Ascending aorta (tissue), 2 donors: ENCODE data around the gene ARID4B. TPM values are rescaled to one million over a fixed set of nuclear protein-coding genes. Genes with fewer than 3 reads are reported as not detected.

Source experiments
- DNase-seq, 2 donors: peaks; one replicate each; pipeline ENCODE4 v3.0.0-alpha.2; 2019; ENCODE audit warnings: low spot score in 2 of 2
- H3K27ac ChIP-seq, 2 donors: fragments of 200-600 bp; sonication (generic); one replicate each; pipeline ENCODE4 v1.5.1; 2016 to 2017; ENCODE audit warnings: mild to moderate bottlenecking in 1 of 2
- H3K27me3 ChIP-seq: fragments of 200-600 bp; sonication (generic); one replicate; pipeline ENCODE4 v1.5.1; 2017
- H3K36me3 ChIP-seq, 2 donors: fragments of 200-600 bp; sonication (generic); one replicate each; pipeline ENCODE4 v1.5.1; 2016
- H3K4me1 ChIP-seq, 2 donors: fragments of 200-600 bp; sonication (generic); one replicate each; pipeline ENCODE4 v1.5.1; 2016 to 2017; ENCODE audit warnings: mild to moderate bottlenecking in 1 of 2
- H3K4me3 ChIP-seq, 2 donors: fragments of 200-600 bp; sonication (generic); one replicate each; pipeline ENCODE4 v1.5.1; 2016 to 2017; ENCODE audit warnings: mild to moderate bottlenecking in 1 of 2
- H3K9me3 ChIP-seq, 2 donors: fragments of 200-600 bp; sonication (generic); one replicate each; pipeline ENCODE4 v1.5.1; 2016
- intact Hi-C: fragments of 100-400 bp; cut with DNase I; formaldehyde crosslinking; loops from one replicate; pipeline ENCODE4 v1.15.1; 2023
- total RNA-seq: library from RNA; depleted of rRNA; stranded (reverse); fragments of >200 nt; gene quantifications from one replicate; pipeline ENCODE4 v1.1.0, GENCODE V29; 2016
- TF ChIP-seq, protein P1 (sequence below), 3 experiments: fragments of 200-600 bp in 2 of 3; fragments of 450-650 bp in 1 of 3; sonication (generic) in 2 of 3; IDR thresholded peaks; one replicate each; pipeline ENCODE4 v1.5.1; 2016 to 2019; ENCODE audit warnings: antibody characterized with exemption in 3 of 3, mild to moderate bottlenecking in 1 of 3, moderate library complexity in 1 of 3

ARID4B gene
- total RNA-seq, 1 donor from 2014 or later: 22.5 TPM

DNA sequence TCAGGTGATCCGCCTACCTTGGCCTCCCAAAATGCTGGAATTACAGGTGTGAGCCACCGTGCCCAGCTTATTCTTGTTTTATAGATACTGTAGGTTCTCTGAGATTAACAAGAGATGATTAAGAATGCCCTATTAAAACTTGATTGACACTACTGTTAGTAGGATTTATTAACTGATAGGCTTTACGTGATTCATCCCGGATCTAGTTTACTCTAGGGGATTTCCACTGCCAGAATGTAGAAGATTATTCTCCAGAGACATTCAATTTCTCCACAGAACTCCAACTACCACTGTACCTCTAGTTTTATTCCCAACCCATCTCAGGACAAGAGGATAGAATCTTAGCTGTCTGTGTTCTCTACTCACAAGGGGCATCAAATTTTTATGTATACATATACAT, 140.7 kb downstream of the ARID4B start:
- no peaks in the 10 kb centered on the region for H3K9me3 ChIP-seq
- peaks cover 0 to 11% of the 10 kb centered on the region in 2 donors for H3K4me1 ChIP-seq
- TF ChIP-seq, protein P1, sequence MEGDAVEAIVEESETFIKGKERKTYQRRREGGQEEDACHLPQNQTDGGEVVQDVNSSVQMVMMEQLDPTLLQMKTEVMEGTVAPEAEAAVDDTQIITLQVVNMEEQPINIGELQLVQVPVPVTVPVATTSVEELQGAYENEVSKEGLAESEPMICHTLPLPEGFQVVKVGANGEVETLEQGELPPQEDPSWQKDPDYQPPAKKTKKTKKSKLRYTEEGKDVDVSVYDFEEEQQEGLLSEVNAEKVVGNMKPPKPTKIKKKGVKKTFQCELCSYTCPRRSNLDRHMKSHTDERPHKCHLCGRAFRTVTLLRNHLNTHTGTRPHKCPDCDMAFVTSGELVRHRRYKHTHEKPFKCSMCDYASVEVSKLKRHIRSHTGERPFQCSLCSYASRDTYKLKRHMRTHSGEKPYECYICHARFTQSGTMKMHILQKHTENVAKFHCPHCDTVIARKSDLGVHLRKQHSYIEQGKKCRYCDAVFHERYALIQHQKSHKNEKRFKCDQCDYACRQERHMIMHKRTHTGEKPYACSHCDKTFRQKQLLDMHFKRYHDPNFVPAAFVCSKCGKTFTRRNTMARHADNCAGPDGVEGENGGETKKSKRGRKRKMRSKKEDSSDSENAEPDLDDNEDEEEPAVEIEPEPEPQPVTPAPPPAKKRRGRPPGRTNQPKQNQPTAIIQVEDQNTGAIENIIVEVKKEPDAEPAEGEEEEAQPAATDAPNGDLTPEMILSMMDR (IDR thresholded peaks at IDR 0.05): no peak
- H3K27ac ChIP-seq: no peak overlapping the region
- no peak for DNase-seq
- peaks cover 5 to 7% of the 10 kb centered on the region in 2 donors for H3K36me3 ChIP-seq
- intact Hi-C loops: no loop called here
- H3K27me3 ChIP-seq: no peaks in the 10 kb centered on the region
- no peak overlapping the region for H3K4me3 ChIP-seq

DNA sequence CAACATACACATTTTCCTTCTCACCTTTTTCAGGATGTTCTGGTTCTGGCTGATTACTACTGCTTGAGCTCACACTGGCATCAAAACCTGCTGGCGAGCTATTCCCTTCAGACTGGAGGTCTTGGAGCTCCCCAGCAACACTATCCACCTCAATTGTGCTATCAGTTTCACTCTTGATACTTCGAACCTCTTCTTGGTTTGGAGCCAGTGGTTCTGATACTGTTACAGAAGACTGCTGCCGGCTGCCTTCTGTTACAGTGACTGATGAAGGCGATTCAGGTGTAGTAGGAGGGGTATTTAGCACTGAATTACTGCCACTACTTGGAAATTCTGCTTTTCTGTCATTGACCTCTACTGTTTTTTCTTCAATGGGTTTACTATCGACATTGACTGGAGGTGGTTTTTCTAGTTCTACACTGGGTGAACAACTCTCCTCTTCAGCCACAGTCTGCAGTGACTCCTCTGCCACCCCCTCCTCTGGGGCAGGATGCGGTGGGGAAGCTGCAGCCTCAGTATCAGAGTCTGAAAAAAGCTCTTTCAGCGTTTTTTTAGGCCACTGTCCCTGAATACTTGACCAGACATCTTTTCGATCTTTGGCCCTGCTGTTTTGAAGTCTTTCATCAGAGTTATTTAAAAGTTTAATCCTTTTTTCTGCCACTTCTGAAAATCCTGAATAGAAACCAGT, 146.3 kb downstream of the ARID4B start:
- no peak for DNase-seq
- TF ChIP-seq, protein P1 (IDR thresholded peaks at IDR 0.05): no peak
- Histone ChIP-seq H3K27ac (no peak overlapping the region), H3K4me3 (no peak overlapping the region), H3K36me3 (peaks cover 15 to 36% of the 10 kb centered on the region in 2 donors), H3K4me1 (no peaks in the 10 kb centered on the region), H3K9me3 (no peaks in the 10 kb centered on the region), H3K27me3 (no peaks in the 10 kb centered on the region)
- intact Hi-C loops: no loop called here

DNA sequence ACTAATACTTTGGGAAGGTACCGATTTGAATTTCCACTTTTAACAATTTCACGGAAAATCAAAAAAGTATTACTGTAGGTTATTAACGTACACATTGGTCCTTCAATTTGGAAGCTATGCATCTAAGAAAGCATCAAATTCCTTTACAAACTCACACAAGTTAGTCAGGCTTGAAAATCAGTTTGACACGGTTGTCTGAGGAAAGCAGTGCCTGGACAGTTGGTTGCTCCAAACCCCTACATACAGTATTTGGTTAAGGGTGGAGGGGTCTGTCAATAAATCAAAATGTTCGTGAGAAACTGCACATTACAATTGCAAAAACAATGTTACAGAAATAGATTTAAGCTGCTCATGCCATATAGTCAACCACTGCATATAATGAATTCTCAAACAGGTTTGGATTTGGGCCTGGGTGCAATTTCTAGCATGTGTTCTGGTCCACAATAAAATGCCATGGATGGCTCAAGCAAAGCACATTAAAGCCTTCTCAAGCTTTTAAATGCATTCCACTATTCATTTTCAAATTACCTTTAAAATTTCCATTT, 147.0 kb downstream of the ARID4B start:
- Histone ChIP-seq H3K4me1 (no peaks in the 10 kb centered on the region), H3K27ac (no peak overlapping the region), H3K4me3 (no peak overlapping the region), H3K9me3 (no peaks in the 10 kb centered on the region), H3K27me3 (no peaks in the 10 kb centered on the region), H3K36me3 (peaks cover 18 to 40% of the 10 kb centered on the region in 2 donors)
- DNase-seq: no peak
- TF ChIP-seq, protein P1 (IDR thresholded peaks at IDR 0.05): no peak
- intact Hi-C loops: no loop called here

DNA sequence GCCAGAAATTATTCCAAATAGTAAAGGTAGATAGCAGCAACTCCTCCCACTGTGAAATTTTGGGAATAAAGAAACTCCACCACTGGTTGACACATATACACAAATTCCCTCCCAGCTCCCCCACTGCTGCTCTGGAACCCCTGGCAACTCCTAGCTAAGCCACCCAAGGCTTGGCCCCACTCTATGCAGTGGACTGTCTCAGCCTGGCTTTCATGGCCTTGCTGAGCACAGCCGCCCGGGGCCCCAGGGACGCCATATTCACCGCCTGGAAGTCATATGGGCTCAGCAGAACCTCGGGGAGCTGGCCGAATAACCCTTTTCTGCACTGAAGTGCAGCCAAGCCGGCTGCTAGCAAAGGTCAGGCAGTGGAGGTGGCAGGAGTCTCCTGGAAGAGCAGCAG, 151.5 kb downstream of the ARID4B start:
- Histone ChIP-seq H3K27ac (no peak overlapping the region), H3K36me3 (peaks cover 38 to 67% of the 10 kb centered on the region in 2 donors), H3K4me1 (no peaks in the 10 kb centered on the region), H3K4me3 (no peak overlapping the region), H3K9me3 (no peaks in the 10 kb centered on the region), H3K27me3 (no peaks in the 10 kb centered on the region)
- DNase-seq: no peak
- TF ChIP-seq, protein P1 (IDR thresholded peaks at IDR 0.05): no peak
- intact Hi-C loops: no loop called here

DNA sequence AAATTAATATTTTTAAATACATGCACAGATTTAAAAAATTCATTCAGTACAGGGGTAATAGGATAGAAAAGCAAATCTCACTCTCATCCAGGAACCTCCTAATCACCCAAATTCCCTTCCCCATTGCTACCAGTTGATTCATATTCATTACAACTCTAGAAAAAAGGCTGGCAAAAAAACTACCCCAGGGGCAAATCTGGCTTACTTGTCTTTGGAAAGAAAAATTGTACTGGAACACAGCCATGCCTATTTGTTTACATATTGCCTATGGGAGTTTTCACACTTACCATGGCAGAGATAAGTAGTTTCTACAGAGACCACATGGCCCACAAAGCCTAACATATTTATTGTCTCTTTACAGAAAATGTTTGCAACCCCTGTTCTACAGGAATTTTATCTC, 158.0 kb downstream of the ARID4B start:
- DNase-seq: no peak
- no peaks in the 10 kb centered on the region for H3K4me1 ChIP-seq
- H3K27me3 ChIP-seq: no peaks in the 10 kb centered on the region
- TF ChIP-seq, protein P1 (IDR thresholded peaks at IDR 0.05): no peak
- intact Hi-C loops: no loop called here
- peaks cover 51 to 56% of the 10 kb centered on the region in 2 donors for H3K36me3 ChIP-seq
- H3K4me3 ChIP-seq: no peak overlapping the region
- H3K27ac ChIP-seq: no peak overlapping the region
- H3K9me3 ChIP-seq: no peaks in the 10 kb centered on the region
